RCC 7860 (cell line): ENCODE results near the gene KCNH5.
"Not testable (repeated sequence)": the region's sequence is repeated elsewhere in the genome, so short reads cannot be mapped to it uniquely, and the experiment has no call there.

Experiments used
- DNase-seq: peaks from one replicate; pipeline ENCODE4 v3.0.0-alpha.2; 2015; ENCODE audit warnings: low spot score
- FAIRE-seq: peaks from 2 replicates; lab custom pipeline; 2012; peaks lifted over from hg19 to GRCh38; lab: Jason Lieb, UNC

KCNH5 gene

GRCh38 chr14:62759796-62760195, 285.5 kb downstream of the KCNH5 start:
- DNase-seq (no peak), FAIRE-seq (no peak)

DNA sequence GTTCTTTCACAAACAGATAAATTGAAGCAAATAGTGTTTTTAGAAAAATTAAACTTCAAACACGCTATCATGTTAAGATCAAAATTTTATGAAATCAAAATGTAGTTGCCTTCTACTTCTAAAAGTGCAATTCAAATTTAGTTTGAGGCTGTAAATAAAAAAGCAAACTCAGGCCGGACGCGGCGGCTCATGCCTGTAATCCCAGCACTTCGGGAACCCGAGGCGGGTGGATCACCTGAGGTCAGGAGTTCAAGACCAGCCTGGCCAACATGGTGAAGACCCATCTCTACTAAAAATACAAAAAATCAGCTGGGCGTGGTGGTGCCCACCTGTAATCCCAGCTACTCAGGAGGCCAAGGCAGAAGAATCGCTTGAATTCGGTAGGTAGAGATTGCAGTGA, 298.4 kb downstream of the KCNH5 start:
- not testable (repeated sequence) for FAIRE-seq, DNase-seq

- DNase-seq (no peak), FAIRE-seq (no peak)
These were observed 299.8 kb downstream of the KCNH5 start for GRCh38 chr14:62745496-62745895.

- FAIRE-seq = no peak
- DNase-seq = no peak
These were observed 301.7 kb downstream of the KCNH5 start for GRCh38 chr14:62743560-62743959.

DNA sequence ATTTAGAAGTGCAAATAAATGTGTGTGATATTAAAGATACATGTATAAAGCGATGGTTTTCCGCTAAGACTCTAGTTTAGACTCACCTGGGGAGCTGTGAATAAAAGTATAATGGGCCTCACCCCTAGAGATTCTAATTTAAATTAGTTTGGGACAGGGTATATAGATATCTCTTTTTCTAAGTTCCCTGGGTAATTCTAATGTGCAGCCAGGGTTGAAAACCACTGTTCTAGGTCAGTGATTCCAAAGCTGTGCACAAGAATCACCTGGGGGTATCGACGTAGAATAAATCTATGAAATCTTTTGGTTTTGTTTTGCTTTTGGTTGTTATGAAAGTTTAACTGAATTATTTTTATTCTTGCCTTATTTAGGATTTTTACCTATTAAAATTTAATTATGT, 302.1 kb downstream of the KCNH5 start:
- DNase-seq = no peak
- FAIRE-seq = no peak

DNA sequence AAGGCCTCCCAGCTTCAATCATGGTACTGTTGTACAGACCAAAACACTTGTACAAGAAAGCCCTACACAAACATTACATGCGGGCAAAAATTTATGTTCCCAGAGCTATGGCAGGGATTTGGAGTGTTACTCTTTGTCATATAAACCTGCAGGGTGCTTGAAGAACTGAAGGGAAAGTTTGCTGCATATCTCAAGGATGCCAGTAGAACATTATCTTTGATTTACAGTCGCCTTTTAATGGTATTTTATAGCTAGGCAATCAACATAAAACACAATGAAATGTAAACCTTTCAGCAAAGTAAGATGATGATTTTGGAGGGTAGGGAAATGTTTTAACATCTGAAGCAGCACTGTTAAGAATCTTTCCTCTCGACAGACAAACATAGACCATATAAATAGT, 305.6 kb downstream of the KCNH5 start:
- no peak for DNase-seq
- no peak for FAIRE-seq

- FAIRE-seq = no peak
These were observed 308.9 kb downstream of the KCNH5 start for GRCh38 chr14:62736048-62737043.

GRCh38 chr14:62734831-62735230, 310.4 kb downstream of the KCNH5 start:
- DNase-seq (no peak), FAIRE-seq (no peak)

More at GRCh38 chr14:62736048-62737043, 308.9 kb downstream of the KCNH5 start:
- no peak for DNase-seq

- DNase-seq (no peak), FAIRE-seq (no peak)
These were observed 322.9 kb downstream of the KCNH5 start for GRCh38 chr14:62722406-62722805.

DNA sequence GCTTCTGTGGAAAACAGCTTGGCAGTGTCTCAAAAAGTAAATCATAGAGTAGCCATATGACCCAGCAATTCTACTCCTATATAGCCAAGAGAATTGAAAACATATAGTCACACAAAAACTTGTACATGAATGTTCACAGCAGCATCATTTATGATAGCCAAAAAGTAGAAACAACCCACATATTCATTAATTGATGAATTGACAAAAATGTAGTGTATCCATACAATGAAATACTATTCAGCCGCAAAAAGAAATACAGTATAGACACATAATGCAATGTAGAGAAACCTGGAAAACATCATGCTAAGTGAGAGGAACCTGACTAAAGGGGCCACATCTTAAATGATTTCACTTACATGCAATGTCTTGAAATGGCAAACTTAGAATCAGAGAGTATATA, 326.6 kb downstream of the KCNH5 start:
- FAIRE-seq (no peak), DNase-seq (no peak)

DNA sequence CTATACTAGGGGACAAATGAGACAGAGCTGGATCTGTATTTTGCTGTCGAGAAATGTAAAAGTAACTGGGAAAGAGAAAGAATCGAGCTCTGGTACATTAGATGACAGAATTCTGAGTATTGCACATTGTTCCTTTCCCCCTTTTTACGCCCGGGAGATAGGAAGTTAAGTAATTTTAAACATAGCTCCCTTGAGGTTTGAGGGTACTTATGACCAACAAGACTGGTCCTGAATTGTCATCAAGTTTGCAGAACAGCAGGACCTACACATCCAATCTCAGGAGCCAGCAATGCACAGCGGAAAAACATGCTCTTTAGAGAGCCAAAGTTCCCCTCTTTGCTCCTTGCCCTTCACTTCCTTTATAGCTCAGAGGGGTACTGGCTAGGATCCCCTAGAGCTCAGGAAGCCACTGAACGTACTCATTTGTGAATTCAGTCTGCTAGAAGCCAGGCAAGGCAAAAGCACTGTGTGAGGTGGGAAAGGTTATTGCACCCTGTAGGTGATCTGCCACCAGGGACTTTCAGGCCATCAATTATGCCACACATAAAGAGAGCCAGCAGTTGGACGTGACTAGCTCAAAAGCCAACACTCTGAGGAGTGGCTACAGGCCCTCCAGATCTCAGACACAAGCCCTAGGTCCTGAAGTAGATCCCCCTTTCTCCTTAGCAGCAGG, 333.8 kb downstream of the KCNH5 start:
- no peak for FAIRE-seq

GRCh38 chr14:62710811-62711210, 334.4 kb downstream of the KCNH5 start:
- FAIRE-seq (no peak), DNase-seq (no peak)

More for the DNA sequence above, 333.8 kb downstream of the KCNH5 start:
- DNase-seq = no peak

GRCh38 chr14:62709773-62710172, 335.5 kb downstream of the KCNH5 start:
- no peak for FAIRE-seq
- no peak for DNase-seq

GRCh38 chr14:62706217-62706616, 339.0 kb downstream of the KCNH5 start:
- DNase-seq = no peak
- no peak for FAIRE-seq

- DNase-seq (no peak), FAIRE-seq (no peak)
These were observed 347.8 kb downstream of the KCNH5 start for GRCh38 chr14:62697461-62697860.

DNA sequence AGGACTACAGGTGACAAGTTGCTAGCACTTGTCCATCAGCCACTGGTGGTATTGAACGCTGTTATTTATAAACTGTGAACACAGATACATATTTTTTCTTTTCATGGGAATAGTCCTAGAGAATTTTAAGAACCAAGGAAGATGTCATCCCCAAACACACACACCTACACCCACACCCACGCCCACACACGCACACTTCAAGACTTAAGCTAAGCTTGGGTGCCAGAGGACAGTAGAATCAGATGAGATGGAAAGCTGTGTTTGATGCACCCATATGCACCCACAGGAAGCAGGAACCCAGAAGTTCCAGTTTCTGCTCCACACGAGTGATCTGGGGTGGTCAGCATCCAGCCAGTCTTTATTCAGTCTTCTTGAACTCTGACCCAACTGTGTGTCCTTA, 348.3 kb downstream of the KCNH5 start:
- FAIRE-seq = no peak
- DNase-seq = no peak

DNA sequence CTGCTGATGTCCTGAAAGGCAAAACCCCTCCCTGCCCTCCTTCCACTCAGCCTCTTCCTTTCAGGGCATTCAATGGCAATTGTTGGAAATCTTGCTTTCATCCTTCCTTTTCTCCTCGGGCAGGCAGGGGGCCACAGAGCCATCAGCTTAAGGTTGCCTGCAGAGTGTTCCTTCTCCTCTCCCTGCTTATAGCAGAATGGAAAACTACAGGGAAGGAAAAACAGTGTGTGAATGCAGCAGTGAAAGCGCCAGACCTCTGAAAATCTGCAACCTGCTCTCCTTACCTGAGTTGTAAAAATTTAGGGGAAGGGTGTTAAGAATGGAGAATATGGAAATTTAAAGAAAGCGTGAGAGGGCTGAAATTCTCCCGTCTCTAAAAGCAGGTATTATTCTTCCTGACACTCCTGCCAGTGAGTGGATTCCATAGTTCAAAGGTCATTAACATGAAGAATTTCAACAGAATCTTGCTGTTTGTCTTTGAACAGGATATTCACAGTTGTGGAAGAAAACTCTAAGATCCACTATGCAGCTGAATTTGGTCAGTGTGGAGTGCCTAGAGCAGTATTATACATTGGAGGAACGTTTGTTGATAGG, 348.8 kb downstream of the KCNH5 start:
- DNase-seq (no peak), FAIRE-seq (no peak)

GRCh38 chr14:62694075-62694474, 351.2 kb downstream of the KCNH5 start:
- FAIRE-seq (no peak), DNase-seq (no peak)

GRCh38 chr14:62692490-62693106, 352.7 kb downstream of the KCNH5 start:
- no peak for DNase-seq
- FAIRE-seq = no peak

DNA sequence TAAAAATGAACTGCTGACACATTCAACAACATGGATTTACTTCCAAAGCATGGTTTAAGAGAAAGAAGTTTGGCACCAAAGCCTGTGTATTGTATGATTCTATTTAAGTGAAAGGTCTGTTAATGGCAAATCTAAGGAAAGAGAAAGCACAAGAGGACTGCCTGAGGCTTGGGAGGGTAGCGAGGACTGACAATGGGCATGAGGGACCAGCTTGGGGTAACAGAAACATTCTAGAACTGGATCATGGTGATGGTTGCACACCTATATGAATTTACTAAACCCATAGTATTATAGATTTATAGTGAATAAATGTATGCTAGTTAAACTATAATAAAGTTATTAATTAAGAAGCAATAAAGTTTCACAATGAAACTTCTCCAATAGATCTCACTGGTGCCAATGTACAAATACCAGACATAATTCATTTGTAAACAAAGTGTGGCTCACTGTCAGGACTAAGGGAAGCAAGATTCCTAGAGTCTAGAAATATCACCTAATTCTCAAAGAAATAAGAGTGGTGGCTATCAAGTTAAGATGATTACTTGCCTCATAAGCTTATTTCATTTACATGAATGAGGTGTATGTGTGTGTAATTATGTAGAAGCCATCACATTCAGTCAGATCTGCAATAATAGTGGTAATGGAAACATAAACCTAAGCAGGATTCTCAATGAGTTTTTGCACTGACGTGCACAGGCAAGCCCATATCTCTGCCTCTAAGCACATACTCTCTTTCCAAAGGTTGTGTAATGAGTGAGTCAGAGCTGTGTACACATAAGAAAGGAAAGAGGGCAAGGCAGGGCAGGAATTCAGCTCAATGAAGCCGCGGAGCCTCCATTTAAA, 353.4 kb downstream of the KCNH5 start:
- FAIRE-seq = peak; percentile 38

More for the DNA sequence above, 353.4 kb downstream of the KCNH5 start:
- peak; percentile 35 for DNase-seq
